GM19025 (cell line): ENCODE data around the gene LIMS3.
"Not testable (repeated sequence)": the region's sequence is repeated elsewhere in the genome, so short reads cannot be mapped to it uniquely, and the experiment has no call there.

Source experiments
- ATAC-seq: cut with Tn5 transposase; IDR thresholded peaks from one replicate; pipeline ENCODE4 v1.9.1; 2021; ENCODE audit warnings: mild to moderate bottlenecking, low read depth, moderate library complexity; ENCODE audit not compliant: unreplicated experiment

The LIMS3 gene

GRCh38 chr2:109921543-109922384 lies 23.3 kb downstream of the LIMS3 start:
- not testable (repeated sequence) for ATAC-seq

- ATAC-seq, result not testable (repeated sequence)
Measured at GRCh38 chr2:109924481-109924880, 26.0 kb downstream of the LIMS3 start.

GRCh38 chr2:109927803-109928202 lies 29.3 kb downstream of the LIMS3 start:
- ATAC-seq, result not testable (repeated sequence)

DNA sequence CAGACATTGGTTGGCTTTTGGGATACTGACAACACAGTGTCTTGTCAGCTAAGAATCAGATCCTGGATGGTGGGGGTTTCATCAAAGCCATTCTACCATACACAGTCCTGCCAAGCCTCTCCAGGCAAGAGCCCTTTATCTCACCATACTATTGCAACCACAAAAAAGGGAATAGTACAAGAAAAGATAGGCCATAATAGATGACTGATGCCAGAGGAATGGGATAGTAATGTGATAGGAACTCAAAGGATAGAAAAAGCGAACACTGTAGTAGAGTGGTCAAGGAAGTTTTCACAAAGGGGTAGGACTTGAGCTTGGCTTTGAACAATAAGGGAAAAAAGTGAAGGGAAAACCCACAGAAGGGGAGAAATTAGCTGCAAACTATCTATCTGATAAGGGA lies 30.7 kb downstream of the LIMS3 start:
- ATAC-seq, result not testable (repeated sequence)

GRCh38 chr2:109936534-109936933 lies 38.0 kb downstream of the LIMS3 start:
- not testable (repeated sequence) for ATAC-seq

- not testable (repeated sequence) for ATAC-seq
Measured at GRCh38 chr2:109945362-109945761, 46.9 kb downstream of the LIMS3 start.

- not testable (repeated sequence) for ATAC-seq
Measured at GRCh38 chr2:109947262-109947958, 48.9 kb downstream of the LIMS3 start.

GRCh38 chr2:109947959-109948520 lies 49.6 kb downstream of the LIMS3 start:
- not testable (repeated sequence) for ATAC-seq

GRCh38 chr2:109950146-109950843 lies 51.8 kb downstream of the LIMS3 start:
- not testable (repeated sequence) for ATAC-seq

DNA sequence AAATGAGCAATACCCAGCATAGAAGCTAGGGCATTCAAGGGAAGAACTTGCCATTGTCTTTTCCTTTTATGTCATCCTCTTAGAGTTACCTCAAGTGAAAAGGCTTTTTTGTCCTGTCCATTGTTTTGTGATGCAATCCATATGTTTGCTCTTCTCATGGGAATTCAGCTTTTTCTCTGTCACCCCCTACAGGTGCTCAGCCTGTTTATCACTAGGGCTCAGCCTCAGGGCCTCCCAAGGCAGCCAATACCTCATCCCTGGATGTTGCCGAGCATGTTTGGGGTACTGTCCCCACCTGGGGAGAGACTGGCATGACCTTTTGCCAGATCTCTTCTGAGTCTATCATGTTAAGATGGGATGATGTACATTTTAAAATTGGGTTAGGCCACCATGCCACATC lies 65.5 kb downstream of the LIMS3 start:
- ATAC-seq, result not testable (repeated sequence)

GRCh38 chr2:109965482-109965881 lies 67.0 kb downstream of the LIMS3 start:
- ATAC-seq, result not testable (repeated sequence)

DNA sequence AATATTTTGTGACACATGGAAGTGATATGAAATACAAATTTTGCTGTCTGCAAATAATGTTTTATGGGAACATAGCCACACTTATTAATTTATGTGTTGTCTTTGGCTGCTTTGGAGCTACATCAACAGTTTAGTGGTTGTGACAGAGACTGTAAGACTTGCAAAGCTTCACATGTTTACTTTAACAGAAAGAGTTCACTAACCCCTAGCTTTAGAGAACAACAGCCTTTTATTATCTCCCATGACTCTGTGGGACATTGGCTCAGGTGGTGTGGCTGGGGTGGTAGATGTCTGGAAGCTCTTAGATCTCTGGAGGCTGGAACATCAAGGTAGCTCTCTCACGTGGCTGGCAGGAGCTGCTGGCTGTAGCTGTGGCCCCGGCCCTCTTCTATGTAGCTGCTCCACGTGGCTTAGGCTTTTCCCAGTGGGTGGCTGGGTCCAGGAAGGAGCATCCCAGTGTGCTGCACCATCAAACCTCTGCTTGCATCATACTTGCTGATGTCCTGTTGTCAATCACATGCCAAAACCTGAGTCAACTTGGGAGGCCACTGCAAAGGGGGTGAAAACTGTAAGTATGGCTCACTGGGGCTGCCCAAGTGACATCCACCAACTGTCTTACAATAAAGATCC lies 67.7 kb downstream of the LIMS3 start:
- ATAC-seq, result not testable (repeated sequence)

DNA sequence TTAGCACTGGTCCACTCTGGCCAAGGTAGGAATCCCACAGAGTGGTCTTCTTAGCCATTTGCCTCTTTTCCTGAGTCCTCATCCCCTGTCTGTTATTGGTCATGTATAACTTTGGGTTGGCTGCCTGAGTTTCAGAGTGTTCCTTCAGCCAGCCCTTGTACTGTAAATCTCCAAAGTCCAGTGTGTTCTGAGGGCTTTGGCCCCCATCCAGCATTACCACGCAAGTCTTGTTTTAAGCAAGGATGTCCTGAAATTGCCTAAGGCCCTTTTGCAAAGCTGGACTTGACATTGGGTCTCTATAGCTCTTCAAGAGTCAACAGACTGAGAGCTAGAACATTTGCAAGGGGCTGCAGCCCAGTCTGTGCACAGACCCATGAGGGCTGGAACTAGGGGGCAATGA lies 68.4 kb downstream of the LIMS3 start:
- not testable (repeated sequence) for ATAC-seq

DNA sequence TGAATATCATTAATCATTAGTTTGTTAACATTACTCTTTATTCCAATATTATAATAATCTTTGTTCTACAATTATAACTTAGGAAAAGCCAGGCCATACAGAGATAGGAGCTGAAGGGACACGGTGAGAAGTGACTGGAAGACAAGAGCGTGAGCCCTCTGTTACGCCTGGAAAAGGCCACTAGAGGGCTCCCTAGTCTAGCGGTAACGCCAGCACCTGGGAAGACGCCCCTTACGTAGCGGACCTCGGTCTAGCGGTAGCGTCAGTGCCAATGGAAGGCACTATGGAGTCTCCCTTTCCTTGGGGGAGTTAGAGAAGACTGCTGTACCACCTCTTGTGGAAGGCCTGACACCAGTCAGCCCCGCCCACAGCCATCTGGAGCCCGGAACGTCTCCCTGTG lies 71.4 kb downstream of the LIMS3 start:
- ATAC-seq, result peak; percentile 61

- not testable (repeated sequence) for ATAC-seq
Measured at GRCh38 chr2:109971710-109972109, 73.2 kb downstream of the LIMS3 start.
